Right forelimb (tissue), 1 donor: ENCODE data around the gene HTN3.
"Not testable (repeated sequence)": the region's sequence is repeated elsewhere in the genome, so short reads cannot be mapped to it uniquely, and the experiment has no call there.

Source experiments
- DNase-seq: peaks from one replicate; pipeline ENCODE4 v3.0.0-alpha.2; 2018

Gene HTN3

DNA sequence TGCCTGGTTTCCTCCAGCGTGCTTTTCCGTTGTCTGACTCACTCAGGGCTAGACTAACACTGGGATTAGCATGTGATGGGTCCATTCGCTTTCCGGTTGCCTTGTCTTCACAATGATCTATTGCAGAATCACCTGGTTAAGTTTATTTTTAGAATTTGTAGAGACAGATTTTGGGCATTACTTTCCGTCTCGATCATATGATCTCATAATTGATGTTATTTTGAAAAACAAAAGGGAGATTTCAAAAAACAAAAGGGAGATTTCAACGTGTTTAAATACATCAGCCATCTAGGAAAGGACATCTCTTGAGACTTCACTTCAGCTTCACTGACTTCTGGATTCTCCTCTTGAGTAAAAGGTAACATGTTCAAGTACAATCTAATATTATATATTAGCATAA, at the start of gene HTN3:
Gene HTN3 (plus strand): TSS at position 301 of the 400 bp plus-strand sequence. CDS start 2,282 bp downstream, outside the sequence.
- DNase-seq: not testable (repeated sequence)

DNA sequence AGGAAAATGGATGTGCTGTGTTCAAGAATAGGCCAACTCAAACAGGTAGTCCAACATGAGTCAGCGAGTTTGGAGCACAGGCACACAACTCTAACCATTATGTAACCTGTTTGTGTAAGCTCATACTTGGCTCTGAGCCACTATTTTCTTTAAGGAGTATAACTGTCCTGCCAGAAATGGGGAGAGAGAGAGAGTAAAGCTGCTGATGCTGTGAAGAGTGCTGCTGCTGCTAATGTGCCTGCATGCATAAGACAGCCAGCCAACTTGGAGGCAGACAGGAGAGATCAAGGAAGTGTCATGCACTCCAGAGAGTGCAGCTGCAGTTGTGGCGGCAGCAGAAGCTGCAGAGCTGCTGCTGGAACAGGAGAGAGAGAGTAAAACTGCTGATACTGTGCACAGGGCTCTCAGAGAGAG, 44.2 kb upstream of the HTN3 start:
- no peak for DNase-seq

DNA sequence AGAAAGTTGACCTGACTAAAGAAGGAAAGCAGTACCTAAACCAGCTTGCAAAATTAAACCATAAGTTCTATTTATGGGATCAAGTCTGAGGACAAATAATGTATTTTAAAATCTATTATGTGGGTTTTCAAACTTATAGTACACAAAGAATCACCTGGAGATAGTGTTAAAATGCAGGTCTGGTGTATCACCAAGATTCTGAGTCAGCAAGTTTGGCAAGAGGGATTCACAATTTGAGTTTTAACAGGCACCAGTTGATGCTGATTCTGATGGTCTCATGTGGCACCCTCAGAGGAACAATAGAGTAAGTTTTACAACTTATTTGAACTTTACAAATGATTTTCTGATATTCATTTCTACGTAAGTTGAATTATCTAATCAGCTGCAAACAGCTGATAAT, 41.6 kb upstream of the HTN3 start:
- no peak for DNase-seq

DNA sequence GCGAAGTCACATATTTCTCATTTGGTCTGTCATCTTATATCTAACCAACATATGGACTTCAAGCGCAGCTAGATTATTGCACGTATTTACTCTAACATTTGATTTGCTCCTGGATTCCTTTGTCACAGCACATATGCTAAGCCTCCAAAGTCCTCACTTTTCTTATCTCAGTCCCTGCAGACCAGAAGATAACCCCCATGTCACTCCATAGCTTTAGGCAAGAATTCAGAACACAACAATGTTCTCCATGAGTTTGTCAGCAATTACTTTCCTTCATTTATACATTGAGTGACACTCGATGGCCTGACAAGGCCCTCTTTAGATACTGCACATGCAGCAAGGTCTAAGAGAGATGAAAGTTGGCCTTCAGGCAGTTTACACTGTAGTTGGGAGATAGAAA, 37.2 kb upstream of the HTN3 start:
- no peak for DNase-seq

DNA sequence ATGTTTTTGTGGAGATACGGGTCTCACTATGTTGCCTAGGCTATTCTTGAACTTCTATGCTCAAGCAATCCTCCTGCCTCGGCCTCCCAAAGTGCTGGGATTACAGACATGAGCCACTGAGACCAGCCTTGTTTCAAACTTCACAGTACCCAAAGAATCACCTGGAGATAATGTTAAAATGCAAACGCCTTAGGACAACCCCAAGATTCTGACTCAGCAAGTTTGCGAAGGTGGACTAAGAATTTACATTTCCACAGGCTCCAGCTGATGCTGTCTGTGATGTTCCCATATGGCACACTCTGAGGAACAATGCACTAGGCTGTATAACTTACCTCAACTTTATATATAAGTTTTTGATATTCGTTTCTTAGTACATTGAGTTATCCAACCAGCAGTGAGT, 33.5 kb upstream of the HTN3 start:
- no peak for DNase-seq

DNA sequence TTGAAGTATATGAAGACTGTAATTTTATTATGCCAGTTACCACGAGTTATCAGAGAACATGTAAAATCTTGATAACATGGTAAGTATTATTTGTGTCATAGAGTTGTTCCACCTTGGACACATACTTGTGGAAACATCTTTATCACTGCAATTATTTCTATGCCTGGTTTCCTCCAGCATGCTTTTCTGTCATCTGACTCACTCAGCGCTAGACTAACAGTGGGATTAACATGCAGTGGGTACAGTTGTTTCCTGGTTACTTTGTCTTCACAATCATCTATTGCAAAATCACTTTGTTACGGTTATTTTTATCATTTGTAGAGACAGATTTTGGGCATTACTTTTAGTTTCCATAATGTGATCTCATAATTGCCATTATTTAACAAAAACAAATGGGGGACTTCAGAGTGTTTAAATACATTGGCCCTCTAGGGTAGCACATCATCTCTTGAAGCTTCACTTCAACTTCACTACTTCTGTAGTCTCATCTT, 32.7 kb upstream of the HTN3 start, which contains the start of gene STATH:
Gene STATH (plus strand): TSS at position 441 of the 491 bp plus-strand sequence. CDS start 2,472 bp downstream, outside the sequence.
- DNase-seq: no peak

DNA sequence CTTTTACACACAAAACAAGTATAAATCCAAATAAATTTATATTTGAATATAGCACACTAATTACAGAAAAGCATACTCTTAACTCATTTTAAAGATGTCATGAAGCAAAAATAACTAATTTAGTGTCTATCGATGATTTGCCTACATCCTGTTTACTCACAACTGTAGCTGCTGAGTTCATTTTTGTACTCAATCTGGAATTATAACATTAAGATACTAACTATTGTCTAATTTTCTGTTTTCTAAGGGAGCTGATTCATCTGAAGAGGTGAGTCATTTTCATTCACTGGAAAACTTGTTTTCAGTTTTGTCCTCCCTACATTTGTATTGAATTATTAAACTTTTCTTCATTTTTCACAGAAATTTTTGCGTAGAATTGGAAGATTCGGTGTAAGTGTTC, 28.8 kb upstream of the HTN3 start:
- no peak for DNase-seq

DNA sequence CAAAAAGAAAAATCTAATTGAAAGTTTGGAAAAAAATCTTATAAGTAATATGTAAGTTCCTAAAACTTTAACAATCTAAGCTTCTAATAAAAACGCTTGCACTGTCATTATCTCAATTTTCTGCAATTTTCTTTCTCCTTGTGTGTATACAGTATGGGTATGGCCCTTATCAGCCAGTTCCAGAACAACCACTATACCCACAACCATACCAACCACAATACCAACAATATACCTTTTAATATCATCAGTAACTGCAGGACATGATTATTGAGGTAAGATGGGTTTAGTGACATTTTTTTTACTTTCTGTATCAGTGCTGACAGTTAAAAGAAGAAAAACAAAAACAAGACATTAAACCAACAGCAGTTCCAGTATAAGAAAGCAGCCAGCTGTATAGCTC, 27.5 kb upstream of the HTN3 start:
- no peak for DNase-seq

DNA sequence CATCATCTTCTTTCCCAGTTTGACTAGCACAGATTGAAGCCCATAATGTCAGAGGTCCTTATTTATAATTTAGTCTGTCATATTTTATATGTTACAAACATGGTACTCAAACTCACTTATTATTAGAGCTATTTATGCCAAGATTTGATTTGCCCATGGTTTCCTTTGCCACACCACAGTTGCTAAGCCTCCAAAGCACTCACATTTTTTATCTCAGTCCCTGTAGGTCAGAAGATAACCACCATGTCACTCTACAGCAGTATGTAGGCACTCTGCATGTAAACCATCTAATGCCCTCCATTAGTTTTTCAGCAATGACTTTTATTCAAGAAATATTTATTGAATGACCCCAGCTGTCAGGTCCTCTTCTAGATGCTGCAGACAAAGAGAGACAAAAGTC, 25.8 kb upstream of the HTN3 start:
- no peak for DNase-seq

DNA sequence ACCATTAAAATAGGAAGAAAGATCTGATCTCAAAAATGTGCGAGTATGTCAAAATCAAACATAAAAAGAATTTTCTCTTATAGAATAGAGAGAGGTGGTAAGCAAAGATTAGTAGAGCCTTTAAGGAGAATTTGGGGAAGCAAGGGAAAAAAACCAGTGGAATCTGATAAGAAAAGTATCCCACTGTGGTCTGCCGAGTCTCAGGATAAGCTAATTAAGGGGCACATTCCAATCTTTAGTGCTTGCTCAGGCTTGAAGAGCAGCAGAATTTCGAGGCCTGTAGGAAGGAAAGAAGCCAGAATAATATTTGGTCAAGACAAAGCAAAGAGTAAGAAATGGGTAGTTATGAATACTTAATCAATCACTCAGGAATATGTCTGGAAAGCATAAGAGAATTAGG, 19.5 kb upstream of the HTN3 start:
- no peak for DNase-seq

DNA sequence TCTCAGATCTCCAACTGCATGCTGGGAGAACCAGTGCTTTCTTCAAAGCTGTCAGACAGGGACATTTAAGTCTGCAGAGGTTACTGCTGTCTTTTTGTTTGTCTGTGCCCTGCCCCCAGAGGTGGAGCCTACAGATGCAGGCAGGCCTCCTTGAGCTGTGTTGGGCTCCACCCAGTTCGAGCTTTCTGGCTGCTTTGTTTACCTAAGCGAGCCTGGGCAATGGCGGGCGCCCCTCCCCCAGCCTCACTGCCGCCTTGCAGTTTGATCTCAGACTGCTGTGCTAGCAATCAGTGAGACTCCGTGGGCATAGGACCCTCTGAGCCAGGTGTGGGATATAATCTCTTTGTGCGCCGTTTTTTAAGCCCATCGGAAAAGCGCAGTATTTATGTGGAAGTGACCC, 9.3 kb upstream of the HTN3 start:
- not testable (repeated sequence) for DNase-seq

DNA sequence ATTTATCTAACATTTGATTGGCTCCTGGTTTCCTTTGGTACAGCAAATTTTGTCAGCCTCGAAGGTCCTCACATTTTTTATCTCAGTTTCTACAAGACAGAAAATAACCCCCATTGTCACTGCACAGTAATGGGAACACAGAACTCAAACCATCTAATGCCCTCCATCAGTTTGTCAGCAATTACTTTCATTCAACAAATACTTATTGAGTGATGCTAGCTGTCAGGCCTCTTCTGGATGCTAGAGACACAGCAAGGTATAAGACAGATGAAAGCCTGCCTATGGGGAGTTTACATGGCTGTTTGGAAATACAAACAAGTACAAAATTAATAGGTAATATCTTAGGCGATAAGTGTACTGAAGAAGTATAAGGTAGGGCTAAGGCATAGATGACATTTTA, 5.0 kb upstream of the HTN3 start:
- DNase-seq: no peak

DNA sequence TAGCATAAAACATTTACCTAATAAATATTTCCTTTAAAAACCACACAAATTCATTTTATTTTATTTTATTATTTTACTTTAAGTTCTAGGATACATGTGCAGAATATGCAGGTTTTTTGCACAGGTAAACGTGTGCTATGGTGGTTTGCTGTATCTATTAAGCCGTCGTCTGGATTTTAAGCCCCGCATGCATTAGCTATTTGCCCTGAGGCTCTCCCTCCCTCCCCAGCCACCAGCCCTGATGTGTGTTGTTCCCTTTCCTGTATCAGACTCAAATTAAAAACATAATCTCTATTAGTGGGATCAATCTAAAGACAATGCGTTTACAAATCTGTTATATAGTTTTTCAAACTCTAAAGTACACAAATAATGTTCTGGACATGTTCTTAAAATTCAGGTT, 1.2 kb upstream of the HTN3 start:
- no peak for DNase-seq

DNA sequence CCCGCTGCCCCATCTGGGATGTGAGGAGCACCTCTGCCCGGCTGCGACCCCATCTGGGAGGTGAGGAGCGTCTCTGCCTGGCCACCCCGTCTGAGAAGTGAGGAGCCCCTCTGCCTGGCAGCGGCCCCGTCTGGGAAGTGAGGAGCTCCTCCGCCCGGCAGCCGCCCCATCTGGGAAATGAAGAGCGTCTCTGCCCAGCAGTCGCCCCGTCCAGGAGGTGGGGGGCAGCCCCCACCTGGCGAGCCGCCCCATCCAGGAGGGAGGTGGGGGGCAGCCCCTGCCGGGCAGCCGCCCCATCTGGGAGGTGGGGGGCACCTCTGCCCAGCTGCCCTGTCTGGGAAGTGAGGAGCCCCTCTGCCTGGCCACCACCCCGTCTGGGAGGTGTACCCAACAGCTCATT, 9.3 kb downstream of the HTN3 start:
- not testable (repeated sequence) for DNase-seq

DNA sequence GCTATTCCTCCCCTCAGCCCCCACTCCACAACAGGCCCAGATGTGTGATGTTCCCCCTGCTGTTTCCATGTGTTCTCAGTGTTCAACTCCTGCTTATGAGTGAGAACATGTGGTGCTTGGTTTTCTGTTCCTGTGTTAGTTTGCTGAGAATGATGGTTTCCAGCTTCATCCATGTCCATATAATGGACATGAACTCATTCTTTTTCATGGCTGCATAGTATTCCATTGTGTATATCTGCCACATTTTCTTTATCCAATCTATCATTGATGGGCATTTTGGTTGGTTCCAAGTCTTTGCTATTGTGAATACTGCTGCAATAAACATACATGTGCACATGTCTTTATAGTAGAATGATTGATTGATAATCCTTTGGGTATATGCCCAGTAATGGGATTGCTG, 11.7 kb downstream of the HTN3 start:
- not testable (repeated sequence) for DNase-seq

DNA sequence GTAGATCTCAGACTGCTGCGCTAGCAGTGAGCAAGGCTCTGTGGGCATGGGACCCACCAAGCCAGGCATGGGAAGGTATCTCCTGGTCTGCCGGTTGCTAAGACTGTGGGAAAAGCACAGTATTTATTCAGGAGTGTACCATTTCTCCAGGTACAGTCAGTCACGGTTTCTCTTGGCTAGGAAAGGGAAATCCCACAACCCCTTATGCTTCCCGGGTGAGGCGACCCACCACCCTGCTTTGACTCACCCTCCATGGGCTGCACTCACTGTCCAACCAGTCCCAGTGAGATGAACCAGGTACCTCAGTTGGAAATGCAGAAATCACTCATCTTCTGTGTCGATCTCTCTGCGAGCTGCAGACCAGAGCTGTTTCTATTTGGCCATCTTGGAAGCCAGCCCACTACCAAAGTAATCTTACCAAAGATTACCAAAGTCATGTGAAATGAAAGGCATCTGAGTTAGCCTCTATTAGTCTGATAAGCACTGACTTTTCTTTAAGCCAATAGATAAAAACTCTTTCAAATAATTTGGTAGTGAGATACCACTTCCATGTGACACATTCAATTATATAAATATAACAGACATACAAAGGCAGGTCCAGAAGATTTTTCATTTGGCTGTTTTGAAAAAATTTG, 13.5 kb downstream of the HTN3 start:
- DNase-seq: no peak

DNA sequence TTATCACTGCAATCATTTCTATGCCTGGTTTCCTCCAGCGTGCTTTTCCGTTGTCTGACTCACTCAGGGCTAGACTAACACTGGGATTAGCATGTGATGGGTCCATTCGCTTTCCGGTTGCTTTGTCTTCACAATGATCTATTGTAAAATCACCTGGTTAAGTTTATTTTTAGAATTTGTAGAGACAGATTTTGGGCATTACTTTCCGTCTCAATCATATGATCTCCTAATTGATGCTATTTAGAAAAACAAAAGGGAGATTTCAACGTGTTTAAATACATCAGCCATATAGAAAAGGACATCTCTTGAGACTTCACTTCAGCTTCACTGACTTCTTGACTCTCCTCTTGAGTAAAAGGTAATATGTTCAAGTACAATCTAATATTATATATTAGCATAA, 21.9 kb downstream of the HTN3 start, which contains the start of gene HTN1:
Gene HTN1 (plus strand): TSS at position 301 of the 400 bp plus-strand sequence. CDS start 2,639 bp downstream, outside the sequence.
- not testable (repeated sequence) for DNase-seq

DNA sequence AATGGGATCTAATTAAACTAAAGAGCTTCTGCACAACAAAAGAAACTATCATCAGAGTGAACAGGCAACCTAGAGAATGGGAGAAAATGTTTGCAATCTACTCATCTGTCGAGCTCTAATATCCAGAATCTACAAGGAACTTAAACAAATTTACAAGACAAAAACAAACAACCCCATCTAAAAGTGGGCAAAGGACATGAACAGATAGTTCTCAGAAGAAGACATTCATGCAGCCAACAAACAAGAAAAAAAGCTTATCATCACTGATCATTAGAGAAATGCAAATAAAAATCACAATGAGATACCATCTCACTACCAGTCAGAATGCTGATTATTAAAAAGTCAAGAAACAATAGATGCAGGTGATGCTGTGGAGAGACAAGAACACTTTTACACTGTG, 28.3 kb downstream of the HTN3 start:
- not testable (repeated sequence) for DNase-seq

DNA sequence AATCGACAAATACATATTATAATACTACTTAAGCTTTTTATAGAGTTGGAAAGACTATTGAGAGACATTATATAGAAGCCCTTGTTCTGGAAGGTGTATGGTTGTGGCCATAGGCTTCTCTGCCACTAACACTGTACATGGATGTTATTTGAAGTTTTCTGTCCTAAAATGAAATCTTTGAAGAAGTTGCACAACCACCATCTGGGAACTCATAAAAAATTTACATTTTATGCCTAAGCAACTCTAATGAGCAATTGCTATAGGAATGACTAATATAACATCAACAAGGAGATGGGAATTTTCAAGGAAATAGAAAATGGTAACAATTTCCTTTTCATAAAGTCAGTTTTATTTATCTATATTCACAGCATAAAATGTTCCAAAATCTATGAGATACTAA, 29.4 kb downstream of the HTN3 start:
- no peak for DNase-seq

DNA sequence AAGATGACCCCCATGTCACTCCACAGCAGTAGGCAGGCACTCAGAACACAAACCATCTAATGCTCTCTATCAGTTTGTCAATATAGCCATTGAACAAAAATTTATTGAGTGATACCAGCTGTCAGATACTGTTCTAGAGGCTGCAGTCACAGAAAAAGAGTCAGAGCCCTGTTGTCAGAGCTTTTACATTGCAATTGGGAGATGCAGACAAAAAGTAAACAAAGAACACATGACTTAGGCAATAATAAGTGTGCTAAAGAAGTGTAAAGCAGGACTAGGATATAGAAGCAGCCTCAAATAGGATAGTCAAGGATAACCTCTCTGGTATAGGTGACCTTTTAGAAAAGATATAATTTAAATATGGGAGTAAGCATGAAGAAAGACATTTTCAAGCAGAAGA, 30.9 kb downstream of the HTN3 start:
- no peak for DNase-seq

DNA sequence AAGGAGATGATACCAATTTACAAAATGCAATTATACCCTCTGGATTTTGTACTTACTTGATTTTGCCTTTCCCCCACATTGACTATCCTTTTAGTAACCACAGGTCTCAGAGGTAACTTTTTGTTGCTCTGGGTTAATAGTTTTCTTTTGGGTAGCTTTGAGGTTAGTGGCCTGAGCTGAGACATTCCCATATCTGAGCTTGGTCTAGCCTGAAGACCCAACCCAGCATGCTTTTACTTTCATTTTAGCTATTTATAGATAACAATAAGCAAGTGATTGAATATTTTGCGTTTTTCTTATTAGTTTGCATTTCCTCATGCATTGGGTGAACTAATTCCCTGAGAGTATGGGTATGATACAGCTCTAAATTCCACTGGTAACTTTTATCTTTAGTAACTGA, 33.7 kb downstream of the HTN3 start:
- DNase-seq: no peak

DNA sequence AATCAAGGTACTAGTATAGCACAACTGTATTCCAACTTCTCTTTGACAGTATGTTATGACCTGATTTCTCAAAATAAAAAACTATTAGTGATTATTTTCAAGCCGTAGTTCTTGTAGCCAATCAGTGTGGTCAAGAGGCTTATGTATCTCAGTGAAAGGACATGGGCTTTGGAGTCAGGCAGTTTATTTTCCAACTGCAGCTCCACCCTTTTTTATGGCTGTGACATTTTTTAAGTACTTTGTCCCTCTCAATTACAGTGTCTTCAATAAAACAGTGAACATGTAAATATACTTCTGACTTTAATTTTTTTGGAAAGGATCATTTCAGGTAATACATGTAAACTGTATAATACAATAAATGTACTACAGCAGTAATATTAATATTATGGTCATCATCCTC, 51.9 kb downstream of the HTN3 start:
- no peak for DNase-seq
